ENCODE measurements around the gene SLCO2B1.

The SLCO2B1 gene

DNA sequence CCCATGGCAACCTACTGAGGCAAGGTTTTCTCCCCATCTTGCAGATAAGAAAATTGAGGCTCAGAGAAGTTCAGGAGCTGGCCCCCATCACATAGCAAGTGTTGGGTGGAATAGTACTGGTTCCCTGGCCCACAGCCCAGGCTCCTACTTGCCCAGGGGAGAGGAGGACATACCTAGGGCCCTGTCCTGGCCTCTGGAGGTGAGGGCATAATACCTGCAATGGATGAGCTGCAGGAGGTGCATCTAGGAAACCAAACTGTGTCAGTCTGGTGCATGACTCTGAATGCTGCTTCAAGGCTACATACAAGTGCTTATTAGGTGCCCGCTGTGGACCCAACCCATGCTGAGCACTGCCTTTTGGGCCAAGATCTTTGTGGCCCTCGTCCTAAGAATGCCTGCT is 49.6 kb downstream of the SLCO2B1 start:
- no peaks in the 10 kb centered on the region for H3K9me3 ChIP-seq (ENCODE audit: control insufficient read depth, insufficient read depth, low read length)
- H3K9ac ChIP-seq (ENCODE audit: low read depth, low read length), result no peak overlapping the region
- no peaks in the 10 kb centered on the region for H3K36me3 ChIP-seq (ENCODE audit: insufficient read depth, low read length)
- peaks cover 19% of the 10 kb centered on the region for H3K4me1 ChIP-seq (ENCODE audit: insufficient read depth, low read length)

DNA sequence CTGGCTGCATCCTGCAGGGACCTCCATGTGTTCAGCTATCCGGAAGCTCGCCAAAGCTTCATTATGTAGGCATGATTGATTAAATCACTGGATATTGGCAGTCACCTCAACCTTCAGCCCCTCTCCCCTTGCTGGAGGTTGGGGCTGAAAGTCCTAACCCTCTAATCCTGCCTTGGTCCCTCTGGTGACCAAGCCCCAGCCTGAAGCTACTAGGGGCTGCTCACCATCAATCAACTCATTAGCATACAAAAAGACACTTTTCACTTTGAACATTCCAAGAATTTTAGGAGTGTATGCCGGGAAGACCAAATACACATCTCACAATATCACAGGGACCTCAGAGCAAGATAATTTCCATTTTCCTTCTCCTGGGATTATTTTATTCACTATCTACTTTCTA is 50.9 kb downstream of the SLCO2B1 start:
- Histone ChIP-seq H3K9me3 (ENCODE audit: control insufficient read depth, insufficient read depth, low read length) (no peaks in the 10 kb centered on the region), H3K9ac (ENCODE audit: low read depth, low read length) (no peak overlapping the region), H3K4me1 (ENCODE audit: insufficient read depth, low read length) (peaks cover 19% of the 10 kb centered on the region), H3K36me3 (ENCODE audit: insufficient read depth, low read length) (no peaks in the 10 kb centered on the region)

GRCh38 chr11:75202195-75202594 is 51.3 kb downstream of the SLCO2B1 start:
- Histone ChIP-seq H3K9ac (ENCODE audit: low read depth, low read length) (no peak overlapping the region), H3K36me3 (ENCODE audit: insufficient read depth, low read length) (no peaks in the 10 kb centered on the region), H3K4me1 (ENCODE audit: insufficient read depth, low read length) (peaks cover 19% of the 10 kb centered on the region), H3K9me3 (ENCODE audit: control insufficient read depth, insufficient read depth, low read length) (no peaks in the 10 kb centered on the region)

GRCh38 chr11:75203138-75203537 is 52.2 kb downstream of the SLCO2B1 start:
- peaks cover 19% of the 10 kb centered on the region for H3K4me1 ChIP-seq (ENCODE audit: insufficient read depth, low read length)
- H3K9ac ChIP-seq (ENCODE audit: low read depth, low read length), result no peak overlapping the region
- H3K9me3 ChIP-seq (ENCODE audit: control insufficient read depth, insufficient read depth, low read length), result no peaks in the 10 kb centered on the region
- no peaks in the 10 kb centered on the region for H3K36me3 ChIP-seq (ENCODE audit: insufficient read depth, low read length)

DNA sequence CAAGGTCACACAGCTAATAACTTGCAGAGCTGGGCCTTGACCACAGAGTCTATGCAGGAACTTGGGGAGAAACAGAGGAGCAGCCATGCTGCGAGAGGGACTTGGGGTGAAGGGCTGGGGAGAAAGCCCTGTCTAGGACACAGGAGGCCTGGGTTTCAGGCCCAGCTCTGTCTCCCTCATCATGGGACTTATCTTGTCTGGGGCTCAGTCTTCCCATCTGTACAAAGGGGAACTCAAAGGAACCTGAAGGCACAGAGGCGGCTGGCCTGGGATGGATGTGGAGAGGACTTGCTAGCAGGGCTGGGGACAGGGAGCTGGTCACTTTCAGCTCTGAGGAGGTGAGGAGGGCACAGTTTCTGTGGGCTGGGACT is 52.7 kb downstream of the SLCO2B1 start:
- Histone ChIP-seq H3K9ac (ENCODE audit: low read depth, low read length) (no peak overlapping the region), H3K36me3 (ENCODE audit: insufficient read depth, low read length) (no peaks in the 10 kb centered on the region), H3K9me3 (ENCODE audit: control insufficient read depth, insufficient read depth, low read length) (no peaks in the 10 kb centered on the region), H3K4me1 (ENCODE audit: insufficient read depth, low read length) (peaks cover 19% of the 10 kb centered on the region)

- H3K4me1 ChIP-seq (ENCODE audit: insufficient read depth, low read length), result peaks cover 19% of the 10 kb centered on the region
- H3K9me3 ChIP-seq (ENCODE audit: control insufficient read depth, insufficient read depth, low read length), result no peaks in the 10 kb centered on the region
- no peaks in the 10 kb centered on the region for H3K36me3 ChIP-seq (ENCODE audit: insufficient read depth, low read length)
- H3K9ac ChIP-seq (ENCODE audit: low read depth, low read length), result no peak overlapping the region
Measured at GRCh38 chr11:75204012-75204674, 53.2 kb downstream of the SLCO2B1 start.

GRCh38 chr11:75204685-75205563 is 54.0 kb downstream of the SLCO2B1 start:
- Histone ChIP-seq H3K9me3 (ENCODE audit: control insufficient read depth, insufficient read depth, low read length) (no peaks in the 10 kb centered on the region), H3K9ac (ENCODE audit: low read depth, low read length) (no peak overlapping the region), H3K4me1 (ENCODE audit: insufficient read depth, low read length) (peaks cover 17% of the 10 kb centered on the region), H3K36me3 (ENCODE audit: insufficient read depth, low read length) (no peaks in the 10 kb centered on the region)

GRCh38 chr11:75205564-75206020 is 54.7 kb downstream of the SLCO2B1 start:
- Histone ChIP-seq H3K9me3 (ENCODE audit: control insufficient read depth, insufficient read depth, low read length) (no peaks in the 10 kb centered on the region), H3K36me3 (ENCODE audit: insufficient read depth, low read length) (no peaks in the 10 kb centered on the region), H3K9ac (ENCODE audit: low read depth, low read length) (no peak overlapping the region), H3K4me1 (ENCODE audit: insufficient read depth, low read length) (peaks cover 15% of the 10 kb centered on the region)

GRCh38 chr11:75208446-75208845 is 57.5 kb downstream of the SLCO2B1 start:
- Histone ChIP-seq H3K9ac (ENCODE audit: low read depth, low read length) (no peak overlapping the region), H3K9me3 (ENCODE audit: control insufficient read depth, insufficient read depth, low read length) (no peaks in the 10 kb centered on the region), H3K36me3 (ENCODE audit: insufficient read depth, low read length) (no peaks in the 10 kb centered on the region), H3K4me1 (ENCODE audit: insufficient read depth, low read length) (no peaks in the 10 kb centered on the region)

DNA sequence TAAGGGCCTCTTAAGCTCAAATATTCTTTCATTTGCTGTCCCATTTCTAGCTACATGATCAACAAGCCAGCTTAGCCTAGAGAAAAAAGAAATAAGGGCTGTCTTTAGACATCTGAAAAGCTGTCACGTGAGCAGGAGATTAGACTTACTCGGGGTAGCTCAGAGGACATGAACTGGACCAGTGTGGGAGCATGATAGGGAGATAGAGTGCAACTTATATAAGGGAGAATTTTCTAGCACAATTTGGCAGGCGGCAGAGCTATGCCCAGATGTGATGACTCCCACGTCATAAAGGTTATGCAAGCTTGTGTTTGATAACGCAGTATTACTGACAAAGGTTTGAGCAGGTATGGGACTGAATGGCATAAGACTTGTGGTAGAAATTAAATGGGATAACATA is 61.5 kb downstream of the SLCO2B1 start:
- Histone ChIP-seq H3K9me3 (ENCODE audit: control insufficient read depth, insufficient read depth, low read length) (no peaks in the 10 kb centered on the region), H3K36me3 (ENCODE audit: insufficient read depth, low read length) (no peaks in the 10 kb centered on the region), H3K9ac (ENCODE audit: low read depth, low read length) (no peak overlapping the region), H3K4me1 (ENCODE audit: insufficient read depth, low read length) (no peaks in the 10 kb centered on the region)

DNA sequence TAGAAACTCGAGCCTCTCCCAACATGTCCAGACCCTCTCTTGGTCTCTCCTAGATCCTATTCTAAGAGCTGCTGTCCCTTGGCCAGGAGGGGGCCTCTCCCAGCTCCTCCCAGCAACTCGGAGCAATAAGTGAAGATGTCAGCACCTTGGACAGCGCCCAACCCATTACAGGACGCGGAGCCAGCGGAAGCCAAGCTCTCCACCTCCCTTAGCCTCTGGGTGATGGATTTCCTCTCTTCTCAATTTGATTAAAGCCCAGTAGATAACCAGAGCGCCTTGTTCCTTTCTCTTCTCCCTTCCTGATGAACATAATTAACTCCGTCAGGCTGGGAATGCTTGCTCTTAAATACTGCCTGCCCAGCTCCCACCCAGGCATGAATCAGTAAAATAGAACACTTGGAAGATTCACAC is 63.5 kb downstream of the SLCO2B1 start:
- Histone ChIP-seq H3K4me1 (ENCODE audit: insufficient read depth, low read length) (no peaks in the 10 kb centered on the region), H3K9ac (ENCODE audit: low read depth, low read length) (no peak overlapping the region), H3K36me3 (ENCODE audit: insufficient read depth, low read length) (no peaks in the 10 kb centered on the region), H3K9me3 (ENCODE audit: control insufficient read depth, insufficient read depth, low read length) (no peaks in the 10 kb centered on the region)

GRCh38 chr11:75214843-75215242 is 63.9 kb downstream of the SLCO2B1 start:
- Histone ChIP-seq H3K9me3 (ENCODE audit: control insufficient read depth, insufficient read depth, low read length) (no peaks in the 10 kb centered on the region), H3K9ac (ENCODE audit: low read depth, low read length) (no peak overlapping the region), H3K4me1 (ENCODE audit: insufficient read depth, low read length) (no peaks in the 10 kb centered on the region), H3K36me3 (ENCODE audit: insufficient read depth, low read length) (no peaks in the 10 kb centered on the region)

DNA sequence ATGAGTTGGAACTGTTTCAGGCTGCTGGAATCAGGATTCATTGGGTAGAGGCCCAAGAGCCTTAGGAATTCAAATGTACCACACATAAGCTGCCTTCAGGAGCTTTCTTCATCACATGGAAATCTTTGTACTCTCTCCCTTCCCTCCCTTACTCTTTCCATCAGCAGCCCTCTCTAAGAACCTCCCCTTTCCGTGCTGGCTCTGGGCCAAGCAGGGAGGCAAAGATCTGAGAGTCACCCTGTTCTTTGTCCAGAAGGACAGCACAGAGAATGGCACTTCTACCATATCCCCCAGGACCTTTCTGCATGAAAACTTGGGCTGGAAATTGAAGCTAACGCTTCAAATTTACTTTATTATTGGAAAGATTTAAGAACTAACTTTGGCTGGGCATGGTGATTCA is 69.0 kb downstream of the SLCO2B1 start:
- Histone ChIP-seq H3K4me1 (ENCODE audit: insufficient read depth, low read length) (no peaks in the 10 kb centered on the region), H3K9ac (ENCODE audit: low read depth, low read length) (no peak overlapping the region), H3K9me3 (ENCODE audit: control insufficient read depth, insufficient read depth, low read length) (no peaks in the 10 kb centered on the region), H3K36me3 (ENCODE audit: insufficient read depth, low read length) (no peaks in the 10 kb centered on the region)

DNA sequence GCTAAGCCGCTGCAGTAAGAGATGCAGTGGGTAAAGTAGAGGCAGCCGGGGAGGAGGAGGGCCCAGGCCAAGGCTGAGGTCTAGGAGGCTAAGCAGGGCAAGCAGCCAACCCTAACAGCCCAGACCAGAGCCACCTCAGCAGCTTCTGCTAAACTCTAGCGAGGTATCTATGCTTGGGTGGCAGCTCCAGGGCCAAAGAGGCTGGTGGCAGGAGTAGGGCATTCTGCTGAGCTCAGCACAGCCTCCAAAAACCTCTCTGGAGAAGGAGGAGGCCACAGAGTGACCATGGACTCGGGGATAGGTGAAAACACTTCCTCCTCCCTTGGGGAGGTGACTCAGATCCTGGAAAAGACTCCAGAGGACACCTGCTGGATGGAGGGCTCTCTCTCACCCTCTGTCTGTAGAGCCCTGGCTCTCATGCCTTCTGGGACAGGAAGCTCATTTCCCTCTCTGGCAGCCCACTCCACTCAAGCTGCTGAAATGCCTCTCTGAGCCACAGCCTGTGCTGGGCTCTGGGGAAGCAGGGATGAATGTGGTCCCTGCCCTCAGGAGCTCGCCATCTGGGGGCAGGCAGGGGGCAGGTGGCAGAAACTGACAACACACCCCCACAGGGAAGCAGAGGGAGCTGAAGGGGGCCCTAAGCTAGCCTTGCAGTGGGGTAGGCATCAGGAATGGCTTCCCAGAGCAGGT is 73.2 kb downstream of the SLCO2B1 start:
- Histone ChIP-seq H3K9me3 (ENCODE audit: control insufficient read depth, insufficient read depth, low read length) (no peaks in the 10 kb centered on the region), H3K4me1 (ENCODE audit: insufficient read depth, low read length) (no peaks in the 10 kb centered on the region), H3K9ac (ENCODE audit: low read depth, low read length) (no peak overlapping the region), H3K36me3 (ENCODE audit: insufficient read depth, low read length) (no peaks in the 10 kb centered on the region)
